ENCODE measurements around the gene RXRG. TPM values are rescaled to one million over a fixed set of nuclear protein-coding genes. Genes with fewer than 3 reads are reported as not detected.

RXRG gene
- total and polyA plus RNA-seq, 2 of the 8 experiments (the other 6 are each of a cell fraction or from before 2014, with no cell fraction given), result not detected

GRCh38 chr1:165381745-165382505 lies 63.0 kb downstream of the RXRG start:
- H3K4me3 ChIP-seq (ENCODE audit: extremely low read depth in 1 of 4, insufficient read depth in 2 of 4, low read depth in 3 of 4, low read length in 4 of 4), result no peak overlapping the region
- H3K4me1 ChIP-seq (replicated peaks in 1 of 4; ENCODE audit: control insufficient read depth in 3 of 4, insufficient read depth in 4 of 4, low read length in 3 of 4), result peaks cover 0 to 2% (median under 1%) of the 10 kb centered on the region in 4 experiments; a peak in 3 of 7 replicates
- H3K79me2 ChIP-seq (ENCODE audit: control insufficient read depth in 1 of 2, insufficient read depth in 2 of 2, low read length in 2 of 2), result no peaks in the 10 kb centered on the region
- ChIA-PET POLR2A (ENCODE audit: partially characterized antibody) (no interaction called here), CTCF (ENCODE audit: partially characterized antibody) (interaction anchor here (0.5 to 4.9 kb wide), 7 partner anchors 10 to 211 kb away, joined by 3 to 41 read pairs (median 4); no protein-coding TSS in a partner anchor)
- peaks cover 0 to 4% (median 3%) of the 10 kb centered on the region in 4 experiments; a peak in 5 of 7 replicates for H3K27me3 ChIP-seq (replicated peaks in 1 of 4; ENCODE audit: control insufficient read depth in 3 of 4, extremely low read depth in 1 of 4, insufficient read depth in 3 of 4, low read length in 3 of 4)
- H4K20me1 ChIP-seq (replicated peaks in 1 of 2; ENCODE audit: control insufficient read depth in 1 of 2, insufficient read depth in 2 of 2, low read length in 2 of 2), result no peaks in the 10 kb centered on the region
- no peak overlapping the region for H3K23ac ChIP-seq (ENCODE audit: insufficient read length)
- no peaks in the 10 kb centered on the region for H3K9me3 ChIP-seq (ENCODE audit: insufficient read depth in 2 of 2, low read depth in 1 of 2, low read length in 1 of 2)
- H4K8ac ChIP-seq (ENCODE audit: extremely low read depth, insufficient read depth, low read length), result no peak overlapping the region
- no peak overlapping the region for H3K9ac ChIP-seq (replicated peaks in 1 of 4; ENCODE audit: extremely low read depth in 1 of 4, low read depth in 3 of 4, low read length in 3 of 4)
- no peak overlapping the region for H2AFZ ChIP-seq (ENCODE audit: low read length)
- no peak overlapping the region for H3K4ac ChIP-seq (replicated peaks; ENCODE audit: insufficient read length, low read depth, low read length)
- H2BK5ac ChIP-seq (ENCODE audit: low read depth, low read length), result no peak overlapping the region
- no peak for DNase-seq (ENCODE audit: low read depth in 1 of 2, low spot score in 2 of 2)
- 92% methylated on average over 6 of the region's 6 CpGs; no CpG with 5 or more reads in 1 of the 2 experiments for WGBS, 2 experiments (ENCODE audit: extremely low coverage in 1 of 2, insufficient coverage in 1 of 2, insufficient read length in 1 of 2, insufficient replicate concordance in 2 of 2, low coverage in 1 of 2, low lambda C conversion rate in 2 of 2, missing lambda C conversion rate in 1 of 2)
- no peak overlapping the region for H2BK15ac ChIP-seq (ENCODE audit: low read length)
- H4K5ac ChIP-seq (ENCODE audit: insufficient read length, low read depth, low read length), result no peak overlapping the region
- H3K79me1 ChIP-seq (ENCODE audit: low read depth, low read length), result no peaks in the 10 kb centered on the region
- H3K4me2 ChIP-seq (ENCODE audit: insufficient read depth in 1 of 2, low read depth in 2 of 2, low read length in 2 of 2), result no peak overlapping the region
- H2BK120ac ChIP-seq (replicated peaks; ENCODE audit: low read depth, low read length), result no peak overlapping the region
- H3K18ac ChIP-seq (ENCODE audit: extremely low read depth, low read length), result no peak overlapping the region
- H3K27ac ChIP-seq (ENCODE audit: low read depth, low read length), result no peak overlapping the region
- FAIRE-seq, result no peak
- H3K36me3 ChIP-seq (ENCODE audit: control insufficient read depth in 2 of 4, insufficient read depth in 4 of 4, low read length in 3 of 4), result no peaks in the 10 kb centered on the region
- no peaks in the 10 kb centered on the region; the same call in 1 of the 2 replicates for H3K23me2 ChIP-seq (ENCODE audit: low read depth, low read length)
- H3K14ac ChIP-seq (ENCODE audit: insufficient read length), result no peak overlapping the region
- H2BK12ac ChIP-seq (ENCODE audit: low read depth, low read length), result no peak overlapping the region
- TF ChIP-seq SIRT6 (IDR thresholded peaks at IDR 0.05; ENCODE audit: low read length) (no peak), ASH2L (IDR thresholded peaks at IDR 0.05; ENCODE audit: low read length) (no peak), SIN3A (conservative IDR thresholded peaks at IDR 0.05 in 1 of 2, IDR thresholded peaks at IDR 0.05 in 1 of 2; ENCODE audit: low read depth in 1 of 2, low read length in 2 of 2) (no peak), POLR2A (IDR thresholded peaks at IDR 0.05; ENCODE audit: control extremely low read depth in 1 of 2, low read depth in 2 of 2, low read length in 2 of 2) (no peak)
- no peak overlapping the region for H3K56ac ChIP-seq (replicated peaks; ENCODE audit: insufficient read length, low read depth, low read length)
- no peak overlapping the region for H2BK20ac ChIP-seq (ENCODE audit: low read length)
- H2AK5ac ChIP-seq (ENCODE audit: low read depth, low read length), result no peak overlapping the region
- no peak overlapping the region for H4K91ac ChIP-seq (replicated peaks; ENCODE audit: insufficient read length, low read length)
